Measurements from ENCODE around the gene KANSL2.
"Not testable (repeated sequence)": the region's sequence is repeated elsewhere in the genome, so short reads cannot be mapped to it uniquely, and the experiment has no call there.

DNA sequence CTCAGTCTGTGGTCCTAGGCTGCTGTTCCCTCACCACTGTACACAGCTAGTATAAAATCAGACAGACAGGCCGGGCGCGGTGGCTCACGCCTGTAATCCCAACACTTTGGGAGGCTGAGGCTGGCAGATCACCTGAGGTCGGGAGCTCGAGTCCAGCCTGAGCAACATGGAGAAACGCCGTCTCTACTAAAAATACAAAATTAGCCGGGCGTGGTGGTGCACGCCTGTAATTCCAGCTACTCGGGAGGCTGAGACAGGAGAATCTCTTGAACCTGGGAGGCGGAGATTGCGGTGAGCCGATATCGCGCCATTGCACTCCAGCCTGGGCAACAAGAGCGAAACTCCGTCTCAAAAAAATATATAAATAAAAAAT is 481 bp upstream of the KANSL2 start:
- TF ChIP-seq POLR2AphosphoS5 (IDR thresholded peaks at IDR 0.05; ENCODE audit: borderline replicate concordance, low read depth, low read length); EZH2 (IDR thresholded peaks at IDR 0.05); FOXP2 (optimal IDR thresholded peaks at IDR 0.05; ENCODE audit: control extremely low read depth, extremely low read length, insufficient read depth): not testable (repeated sequence)

Measured in SK-N-MC (cell line).